HCT116 (cell line): ENCODE results near the gene TMEM200C. TPM values are rescaled to one million over a fixed set of nuclear protein-coding genes. Genes with fewer than 3 reads are reported as not detected.

ENCODE experiments used
- ATAC-seq: fragments of 200-7000 bp; cut with Tn5 transposase; 2 replicates; pipeline ENCODE4 v1.9.1; 2020; ENCODE audit warnings: mild to moderate bottlenecking, moderate library complexity
- BruUV-seq: library from RNA; stranded (reverse); fragments of 400-500 nt; replicated peaks from 2 replicates; lab custom pipeline; 2021; lab: Mats Ljungman, UMichigan
- CTCF ChIA-PET: fragments of 300-600 bp; sonication (Branson Sonifier 250); formaldehyde crosslinking; loops from one replicate; lab custom pipeline; 2021; ENCODE audit warnings: antibody characterized with exemption; lab: Charles Lee
- POLR2A ChIA-PET: fragments of 300-600, 350-600 bp; sonication (Branson Sonifier 250); formaldehyde crosslinking; loops from one replicate; lab custom pipeline; 2021; ENCODE audit warnings: antibody characterized with exemption; lab: Charles Lee
- RAD21 ChIA-PET, 2 experiments: fragments of 300-600 bp; sonication (Branson Sonifier 250); formaldehyde crosslinking; loops; one replicate each; lab custom pipeline; 2023; ENCODE audit warnings: low total read pairs in 2 of 2; ENCODE audit not compliant: uncharacterized antibody in 2 of 2, unreplicated experiment in 2 of 2, low non-redundant PET in 1 of 2; lab: Charles Lee
- DNase-seq: peaks from one replicate; pipeline ENCODE4 v3.0.0-alpha.2; 2010; ENCODE audit warnings: low read depth, low spot score
- H2AFZ ChIP-seq: fragments of 200-600 bp; shearing (Covaris generic), sonication (generic); 2 replicates; pipeline ENCODE4 v1.6.1; 2017; ENCODE audit warnings: low read depth, mixed run types, mixed read lengths, antibody characterized with exemption, low read length; ENCODE audit not compliant: poor library complexity, severe bottlenecking
- H3K27ac ChIP-seq: 2 replicates; pipeline ENCODE4 v1.5.1; 2012; ENCODE audit warnings: low read depth, low read length
- H3K27me3 ChIP-seq: fragments of 200-600 bp; sonication (generic); 2 replicates; pipeline ENCODE4 v1.6.1; 2016; ENCODE audit warnings: mixed run types, low read length, mixed read lengths; ENCODE audit not compliant: insufficient read depth
- H3K36me3 ChIP-seq, 2 experiments: fragments of 200-500 bp in 1 of 2; fragments of 200-600 bp in 1 of 2; sonication (Bioruptor generic) in 1 of 2; sonication (generic) in 1 of 2; 2 replicates each; pipeline versions ENCODE4 v1.5.1 to v1.6.1; 2014 to 2016; ENCODE audit warnings: low read length in 2 of 2, inconsistent platforms in 1 of 2, mixed read lengths in 1 of 2, mixed run types in 1 of 2; ENCODE audit not compliant: insufficient read depth in 2 of 2, control insufficient read depth in 1 of 2
- H3K4me1 ChIP-seq, 2 experiments: fragments of 200-600 bp in 1 of 2; sonication (generic) in 1 of 2; 2 replicates each; pipeline versions ENCODE4 v1.5.1 to v1.6.1; 2012 to 2017; ENCODE audit warnings: low read length in 2 of 2, inconsistent platforms in 1 of 2, mild to moderate bottlenecking in 1 of 2, mixed read lengths in 1 of 2, mixed run types in 1 of 2, moderate library complexity in 1 of 2; ENCODE audit not compliant: insufficient read depth in 2 of 2, control insufficient read depth in 1 of 2
- H3K4me2 ChIP-seq: fragments of 200-600 bp; sonication (generic); 2 replicates; pipeline ENCODE4 v1.6.1; 2017; ENCODE audit warnings: mixed run types, low read length, mixed read lengths
- H3K4me3 ChIP-seq, 2 experiments: fragments of 200-600 bp in 1 of 2; sonication (generic) in 1 of 2; replicated peaks in 1 of 2; 2 replicates each; pipeline ENCODE4 v1.5.1; 2011 to 2016; ENCODE audit warnings: low read length in 2 of 2, control low read depth in 1 of 2, low read depth in 1 of 2, mild to moderate bottlenecking in 1 of 2, mixed read lengths in 1 of 2, mixed run types in 1 of 2
- H3K79me2 ChIP-seq: fragments of 200-600 bp; sonication (generic); 2 replicates; pipeline ENCODE4 v1.6.1; 2017; ENCODE audit warnings: mild to moderate bottlenecking, mixed run types, low read length, moderate library complexity, mixed read lengths; ENCODE audit not compliant: insufficient read depth
- H3K9ac ChIP-seq: fragments of 200-600 bp; sonication (generic); 2 replicates; pipeline ENCODE4 v1.6.1; 2016; ENCODE audit warnings: low read length, mixed read lengths
- H3K9me2 ChIP-seq: fragments of 200-600 bp; sonication (generic), shearing (Covaris generic); 2 replicates; pipeline ENCODE4 v1.6.1; 2017; ENCODE audit warnings: mixed run types, mild to moderate bottlenecking, moderate library complexity; ENCODE audit not compliant: insufficient read depth
- H3K9me3 ChIP-seq, 2 experiments: fragments of 200-500 bp in 1 of 2; fragments of 200-600 bp in 1 of 2; sonication (Bioruptor generic) in 1 of 2; sonication (generic) in 1 of 2; 2 replicates each; pipeline ENCODE4 v1.6.1; 2014 to 2017; ENCODE audit warnings: low read length in 2 of 2, mixed read lengths in 2 of 2, inconsistent platforms in 1 of 2, low read depth in 1 of 2, mild to moderate bottlenecking in 1 of 2, mixed run types in 1 of 2, moderate library complexity in 1 of 2; ENCODE audit not compliant: control insufficient read depth in 1 of 2, insufficient read depth in 1 of 2
- H4K20me1 ChIP-seq: fragments of 200-600 bp; sonication (generic), shearing (Covaris generic); 2 replicates; pipeline ENCODE4 v1.6.1; 2017; ENCODE audit warnings: mixed run types, mild to moderate bottlenecking, moderate library complexity; ENCODE audit not compliant: insufficient read depth
- ATF3 ChIP-seq: IDR thresholded peaks from 2 replicates; pipeline ENCODE4 v1.6.1; 2012
- CBX3 ChIP-seq: IDR thresholded peaks from 2 replicates; pipeline ENCODE4 v1.6.1; 2012; ENCODE audit warnings: low read depth
- CEBPB ChIP-seq: IDR thresholded peaks from 2 replicates; pipeline ENCODE4 v1.6.1; 2012; ENCODE audit warnings: low read depth
- EGR1 ChIP-seq: IDR thresholded peaks from 2 replicates; pipeline ENCODE4 v1.6.1; 2012; ENCODE audit warnings: low read depth
- EZH2 ChIP-seq: fragments of 200-600 bp; sonication (generic); IDR thresholded peaks from 2 replicates; pipeline ENCODE4 v1.6.1; 2017; ENCODE audit warnings: antibody characterized with exemption, mixed run types
- FOSL1 ChIP-seq: IDR thresholded peaks from 2 replicates; pipeline ENCODE4 v1.6.1; 2012; ENCODE audit warnings: low read depth
- JUND ChIP-seq: IDR thresholded peaks from 2 replicates; pipeline ENCODE4 v1.6.1; 2012
- MAX ChIP-seq: IDR thresholded peaks from 2 replicates; pipeline ENCODE4 v1.6.1; 2012
- POLR2A ChIP-seq: IDR thresholded peaks from 2 replicates; pipeline ENCODE4 v1.7.0; 2011; ENCODE audit warnings: borderline replicate concordance; ENCODE audit not compliant: insufficient read depth, insufficient read length; ENCODE audit errors: extremely low read depth
- POLR2AphosphoS5 ChIP-seq: IDR thresholded peaks from 2 replicates; pipeline ENCODE4 v1.6.1; 2011; ENCODE audit warnings: mild to moderate bottlenecking, low read depth, low read length, moderate library complexity
- RAD21 ChIP-seq: IDR thresholded peaks from 2 replicates; pipeline ENCODE4 v1.6.1; 2012; ENCODE audit warnings: low read depth, mild to moderate bottlenecking
- SIN3A ChIP-seq: IDR thresholded peaks from 2 replicates; pipeline ENCODE4 v1.6.1; 2012; ENCODE audit warnings: low read depth
- SP1 ChIP-seq: IDR thresholded peaks from 2 replicates; pipeline ENCODE4 v1.6.1; 2012; ENCODE audit warnings: low read depth
- SRF ChIP-seq: IDR thresholded peaks from 2 replicates; pipeline ENCODE4 v1.6.1; 2012; ENCODE audit warnings: low read depth
- TCF7L2 ChIP-seq: IDR thresholded peaks from 2 replicates; pipeline ENCODE4 v1.7.0; 2011; ENCODE audit warnings: borderline replicate concordance, inconsistent platforms; ENCODE audit not compliant: insufficient read depth, insufficient read length; ENCODE audit errors: extremely low read depth
- YY1 ChIP-seq: IDR thresholded peaks from 2 replicates; pipeline ENCODE4 v1.6.1; 2011; ENCODE audit warnings: low read length, low read depth, moderate library complexity, mild to moderate bottlenecking; ENCODE audit not compliant: insufficient replicate concordance; ENCODE audit errors: extremely low read depth
- ZBTB33 ChIP-seq: IDR thresholded peaks from 2 replicates; pipeline ENCODE4 v1.6.1; 2011; ENCODE audit warnings: mild to moderate bottlenecking, low read length, moderate library complexity; ENCODE audit not compliant: insufficient replicate concordance; ENCODE audit errors: extremely low read depth
- ZFX ChIP-seq: fragments of 450-650 bp; IDR thresholded peaks from 2 replicates; pipeline ENCODE4 v1.6.1; 2017
- ZNF274 ChIP-seq: fragments of 200-500 bp; sonication (Bioruptor generic); IDR thresholded peaks from 2 replicates; pipeline ENCODE4 v1.6.1; 2014; ENCODE audit warnings: mild to moderate bottlenecking, low read depth, low read length, inconsistent platforms
- intact Hi-C: fragments of 100-400 bp; cut with micrococcal nuclease; formaldehyde crosslinking; loops from 2 replicates; pipeline ENCODE4 v1.10.0; 2022
- total RNA-seq: library from RNA; stranded (reverse); gene quantifications from one replicate; pipeline ENCODE4 v1.2.1, GENCODE V29; 2021; ENCODE audit not compliant: unreplicated experiment
- TF ChIP-seq, protein P1 (sequence below), 3 experiments: fragments of 200-600 bp in 1 of 3; sonication (generic) in 1 of 3; IDR thresholded peaks in 2 of 3; conservative IDR thresholded peaks in 1 of 3; 2 replicates each; pipeline ENCODE4 v1.5.1; 2012 to 2017; ENCODE audit warnings: low read depth in 2 of 3, low read length in 2 of 3, antibody characterized with exemption in 1 of 3, borderline replicate concordance in 1 of 3, control low read depth in 1 of 3, mild to moderate bottlenecking in 1 of 3, mixed read lengths in 1 of 3, mixed run types in 1 of 3, moderate library complexity in 1 of 3; ENCODE audit not compliant: insufficient read depth in 1 of 3

Gene TMEM200C
- total RNA-seq, 1 experiment from 2014 or later, result not detected

GRCh38 chr18:5891184-5891853, 4.0 kb downstream of the TMEM200C start:
- Histone ChIP-seq H3K79me2 (no peaks in the 10 kb centered on the region), H3K27ac (no peak overlapping the region), H3K4me1 (no peaks in the 10 kb centered on the region), H3K9me2 (no peaks in the 10 kb centered on the region), H3K4me2 (no peak overlapping the region), H3K9ac (no peak overlapping the region), H3K36me3 (no peaks in the 10 kb centered on the region), H3K9me3 (no peaks in the 10 kb centered on the region; a peak in 2 of 4 replicates), H3K27me3 (no peaks in the 10 kb centered on the region), H4K20me1 (no peaks in the 10 kb centered on the region), H2AFZ (no peak overlapping the region), H3K4me3 (no peak overlapping the region)
- TF ChIP-seq ZFX (no peak), CBX3 (no peak), YY1 (no peak), JUND (no peak), SIN3A (no peak), POLR2AphosphoS5 (no peak), ZBTB33 (no peak), FOSL1 (no peak), SRF (no peak), CEBPB (no peak), EGR1 (no peak), RAD21 (no peak), ZNF274 (no peak), POLR2A (no peak), MAX (no peak), EZH2 (no peak), TCF7L2 (no peak), ATF3 (no peak), SP1 (no peak)
- TF ChIP-seq, protein P1, sequence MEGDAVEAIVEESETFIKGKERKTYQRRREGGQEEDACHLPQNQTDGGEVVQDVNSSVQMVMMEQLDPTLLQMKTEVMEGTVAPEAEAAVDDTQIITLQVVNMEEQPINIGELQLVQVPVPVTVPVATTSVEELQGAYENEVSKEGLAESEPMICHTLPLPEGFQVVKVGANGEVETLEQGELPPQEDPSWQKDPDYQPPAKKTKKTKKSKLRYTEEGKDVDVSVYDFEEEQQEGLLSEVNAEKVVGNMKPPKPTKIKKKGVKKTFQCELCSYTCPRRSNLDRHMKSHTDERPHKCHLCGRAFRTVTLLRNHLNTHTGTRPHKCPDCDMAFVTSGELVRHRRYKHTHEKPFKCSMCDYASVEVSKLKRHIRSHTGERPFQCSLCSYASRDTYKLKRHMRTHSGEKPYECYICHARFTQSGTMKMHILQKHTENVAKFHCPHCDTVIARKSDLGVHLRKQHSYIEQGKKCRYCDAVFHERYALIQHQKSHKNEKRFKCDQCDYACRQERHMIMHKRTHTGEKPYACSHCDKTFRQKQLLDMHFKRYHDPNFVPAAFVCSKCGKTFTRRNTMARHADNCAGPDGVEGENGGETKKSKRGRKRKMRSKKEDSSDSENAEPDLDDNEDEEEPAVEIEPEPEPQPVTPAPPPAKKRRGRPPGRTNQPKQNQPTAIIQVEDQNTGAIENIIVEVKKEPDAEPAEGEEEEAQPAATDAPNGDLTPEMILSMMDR (IDR thresholded peaks at IDR 0.05 in 2 of 3, conservative IDR thresholded peaks at IDR 0.05 in 1 of 3; ENCODE audit: borderline replicate concordance in 1 of 3, insufficient read depth in 1 of 3, low read depth in 2 of 3, low read length in 2 of 3), result no peak
- intact Hi-C loops, result no loop called here
- no TSS peak for BruUV-seq
- CTCF ChIA-PET, result no interaction called here
- DNase-seq (no peak), ATAC-seq (no peak)
- POLR2A ChIA-PET, result no interaction called here
- RAD21 ChIA-PET, result no interaction called here
